WTC11 (cell line): ENCODE data around the gene OR6B2.

Experiments
- FOXP1 ChIP-seq: sonication (generic); formaldehyde crosslinking; IDR thresholded peaks from 2 replicates; pipeline ENCODE4 v1.8.0; 2022; ENCODE audit warnings: missing genetic modification reagents, mild to moderate bottlenecking, moderate library complexity, borderline replicate concordance
- NFYB ChIP-seq: sonication (generic); formaldehyde crosslinking; conservative IDR thresholded peaks from 2 replicates; pipeline ENCODE4 v1.8.0; 2022; ENCODE audit warnings: low read depth, missing genetic modification reagents
- TF ChIP-seq, protein P1 (sequence below): fragments of 200-600 bp; IDR thresholded peaks from 2 replicates; pipeline ENCODE4 v1.8.0; 2022; ENCODE audit warnings: antibody characterized with exemption
- TF ChIP-seq, protein P2 (sequence below): sonication (generic); formaldehyde crosslinking; IDR thresholded peaks from 2 replicates; pipeline ENCODE4 v1.8.1; 2022; ENCODE audit warnings: low read depth, missing genetic modification reagents, borderline replicate concordance
- TF ChIP-seq, protein P3 (sequence below): sonication (generic); formaldehyde crosslinking; conservative IDR thresholded peaks from 2 replicates; pipeline ENCODE4 v1.8.1; 2023; ENCODE audit warnings: mild to moderate bottlenecking, low read depth, missing genetic modification reagents, moderate library complexity

DNA sequence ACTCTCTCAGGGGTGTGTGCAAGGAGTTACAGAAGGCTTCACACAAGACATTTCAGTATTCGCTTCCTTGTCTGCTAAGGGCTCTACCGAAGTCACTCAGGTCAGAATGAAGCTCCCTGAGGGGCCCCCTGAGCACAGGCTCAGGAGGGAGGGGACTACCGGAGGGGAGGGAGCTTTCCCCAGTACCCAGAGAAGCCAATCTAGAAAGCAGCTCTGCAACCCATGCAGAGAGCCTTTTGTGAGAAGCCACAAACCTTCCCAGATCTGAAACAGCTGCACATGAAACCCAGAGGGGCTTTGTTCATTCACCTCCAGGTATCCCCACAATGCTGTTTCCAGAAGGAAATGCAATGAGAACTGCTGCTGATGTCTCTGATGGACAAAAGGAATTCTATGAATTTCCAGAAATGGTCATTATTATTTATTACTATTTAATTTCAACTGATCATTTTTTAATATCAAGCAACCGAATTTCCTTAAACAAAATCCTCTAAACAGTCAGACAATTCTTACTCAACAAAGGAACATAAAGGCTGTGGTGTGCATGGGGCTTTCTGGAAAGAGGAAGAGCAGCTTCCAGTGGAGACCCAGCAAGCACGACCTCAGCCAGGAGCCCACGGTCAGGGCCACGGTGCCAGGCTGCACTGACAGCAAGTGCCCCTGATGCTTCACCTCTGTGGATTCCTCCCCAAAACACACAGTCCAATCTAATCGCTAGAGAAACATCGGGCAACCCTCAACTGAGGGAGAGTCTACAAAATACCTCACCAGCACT is 47.0 kb downstream of the OR6B2 start:
- TF ChIP-seq, protein P1, sequence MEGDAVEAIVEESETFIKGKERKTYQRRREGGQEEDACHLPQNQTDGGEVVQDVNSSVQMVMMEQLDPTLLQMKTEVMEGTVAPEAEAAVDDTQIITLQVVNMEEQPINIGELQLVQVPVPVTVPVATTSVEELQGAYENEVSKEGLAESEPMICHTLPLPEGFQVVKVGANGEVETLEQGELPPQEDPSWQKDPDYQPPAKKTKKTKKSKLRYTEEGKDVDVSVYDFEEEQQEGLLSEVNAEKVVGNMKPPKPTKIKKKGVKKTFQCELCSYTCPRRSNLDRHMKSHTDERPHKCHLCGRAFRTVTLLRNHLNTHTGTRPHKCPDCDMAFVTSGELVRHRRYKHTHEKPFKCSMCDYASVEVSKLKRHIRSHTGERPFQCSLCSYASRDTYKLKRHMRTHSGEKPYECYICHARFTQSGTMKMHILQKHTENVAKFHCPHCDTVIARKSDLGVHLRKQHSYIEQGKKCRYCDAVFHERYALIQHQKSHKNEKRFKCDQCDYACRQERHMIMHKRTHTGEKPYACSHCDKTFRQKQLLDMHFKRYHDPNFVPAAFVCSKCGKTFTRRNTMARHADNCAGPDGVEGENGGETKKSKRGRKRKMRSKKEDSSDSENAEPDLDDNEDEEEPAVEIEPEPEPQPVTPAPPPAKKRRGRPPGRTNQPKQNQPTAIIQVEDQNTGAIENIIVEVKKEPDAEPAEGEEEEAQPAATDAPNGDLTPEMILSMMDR, result no peak
- no peak for TF ChIP-seq NFYB (CRISPR knock-in tag)
- TF ChIP-seq, protein P2, sequence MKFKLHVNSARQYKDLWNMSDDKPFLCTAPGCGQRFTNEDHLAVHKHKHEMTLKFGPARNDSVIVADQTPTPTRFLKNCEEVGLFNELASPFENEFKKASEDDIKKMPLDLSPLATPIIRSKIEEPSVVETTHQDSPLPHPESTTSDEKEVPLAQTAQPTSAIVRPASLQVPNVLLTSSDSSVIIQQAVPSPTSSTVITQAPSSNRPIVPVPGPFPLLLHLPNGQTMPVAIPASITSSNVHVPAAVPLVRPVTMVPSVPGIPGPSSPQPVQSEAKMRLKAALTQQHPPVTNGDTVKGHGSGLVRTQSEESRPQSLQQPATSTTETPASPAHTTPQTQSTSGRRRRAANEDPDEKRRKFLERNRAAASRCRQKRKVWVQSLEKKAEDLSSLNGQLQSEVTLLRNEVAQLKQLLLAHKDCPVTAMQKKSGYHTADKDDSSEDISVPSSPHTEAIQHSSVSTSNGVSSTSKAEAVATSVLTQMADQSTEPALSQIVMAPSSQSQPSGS (CRISPR knock-in tag), result no peak
- no peak for TF ChIP-seq FOXP1 (CRISPR knock-in tag)
- TF ChIP-seq, protein P3, sequence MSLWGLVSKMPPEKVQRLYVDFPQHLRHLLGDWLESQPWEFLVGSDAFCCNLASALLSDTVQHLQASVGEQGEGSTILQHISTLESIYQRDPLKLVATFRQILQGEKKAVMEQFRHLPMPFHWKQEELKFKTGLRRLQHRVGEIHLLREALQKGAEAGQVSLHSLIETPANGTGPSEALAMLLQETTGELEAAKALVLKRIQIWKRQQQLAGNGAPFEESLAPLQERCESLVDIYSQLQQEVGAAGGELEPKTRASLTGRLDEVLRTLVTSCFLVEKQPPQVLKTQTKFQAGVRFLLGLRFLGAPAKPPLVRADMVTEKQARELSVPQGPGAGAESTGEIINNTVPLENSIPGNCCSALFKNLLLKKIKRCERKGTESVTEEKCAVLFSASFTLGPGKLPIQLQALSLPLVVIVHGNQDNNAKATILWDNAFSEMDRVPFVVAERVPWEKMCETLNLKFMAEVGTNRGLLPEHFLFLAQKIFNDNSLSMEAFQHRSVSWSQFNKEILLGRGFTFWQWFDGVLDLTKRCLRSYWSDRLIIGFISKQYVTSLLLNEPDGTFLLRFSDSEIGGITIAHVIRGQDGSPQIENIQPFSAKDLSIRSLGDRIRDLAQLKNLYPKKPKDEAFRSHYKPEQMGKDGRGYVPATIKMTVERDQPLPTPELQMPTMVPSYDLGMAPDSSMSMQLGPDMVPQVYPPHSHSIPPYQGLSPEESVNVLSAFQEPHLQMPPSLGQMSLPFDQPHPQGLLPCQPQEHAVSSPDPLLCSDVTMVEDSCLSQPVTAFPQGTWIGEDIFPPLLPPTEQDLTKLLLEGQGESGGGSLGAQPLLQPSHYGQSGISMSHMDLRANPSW (CRISPR knock-in tag), result no peak
